GM19463 (cell line): ENCODE results near the gene NR4A3.

Source experiments
- ATAC-seq: cut with Tn5 transposase; IDR thresholded peaks from one replicate; pipeline ENCODE4 v1.9.1; 2021; ENCODE audit warnings: mild to moderate bottlenecking, moderate library complexity; ENCODE audit not compliant: unreplicated experiment

Gene NR4A3

DNA sequence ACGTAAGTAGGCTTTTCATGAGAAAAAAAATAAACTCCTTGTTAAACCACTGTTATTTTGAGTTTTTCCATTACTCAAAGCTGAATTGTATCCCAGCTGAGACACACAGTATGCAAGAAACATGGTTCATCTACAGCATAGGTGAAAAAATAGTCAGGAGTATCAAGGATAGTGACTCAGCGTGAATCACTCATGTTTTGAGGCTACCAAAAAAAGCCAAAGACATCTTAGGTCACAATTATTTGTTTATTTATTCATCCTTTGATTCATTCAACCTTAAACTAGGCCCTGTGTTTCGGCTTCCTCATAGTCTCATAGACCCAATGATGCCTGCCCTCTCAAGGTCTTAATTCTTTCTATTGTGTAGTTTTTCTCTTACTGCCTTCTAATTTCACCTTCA, 51.8 kb downstream of the NR4A3 start:
- no peak for ATAC-seq

DNA sequence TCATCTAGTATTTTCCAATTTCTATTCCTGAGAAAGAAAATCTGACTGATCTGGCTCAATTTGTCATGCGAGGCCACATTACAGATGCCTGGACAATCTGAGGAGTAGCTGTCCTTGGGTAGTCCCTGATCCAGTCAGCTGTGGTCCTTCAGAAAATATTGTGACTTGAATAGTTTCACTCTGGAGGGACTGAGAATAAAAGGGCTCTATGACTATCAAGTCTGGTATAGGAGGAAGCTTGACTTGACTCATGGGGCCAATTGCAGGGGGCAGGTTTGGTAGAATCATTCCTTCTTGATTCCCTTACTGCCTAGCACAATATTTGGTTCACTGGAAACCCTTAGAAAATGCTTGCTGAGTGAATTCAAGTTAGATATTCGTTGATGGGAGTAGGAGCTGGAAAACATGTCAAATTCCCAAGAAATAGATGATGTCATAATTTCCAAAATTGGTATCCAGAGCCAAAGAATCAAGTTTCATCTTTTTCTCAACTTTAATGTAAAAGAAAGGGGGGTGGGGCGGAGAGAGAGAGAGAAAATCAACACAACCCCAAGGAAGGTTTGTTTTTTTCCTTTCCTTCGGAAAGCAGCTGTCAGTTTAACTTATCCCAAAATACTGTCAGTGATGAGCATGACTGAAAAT, 52.4 kb downstream of the NR4A3 start:
- no peak for ATAC-seq

DNA sequence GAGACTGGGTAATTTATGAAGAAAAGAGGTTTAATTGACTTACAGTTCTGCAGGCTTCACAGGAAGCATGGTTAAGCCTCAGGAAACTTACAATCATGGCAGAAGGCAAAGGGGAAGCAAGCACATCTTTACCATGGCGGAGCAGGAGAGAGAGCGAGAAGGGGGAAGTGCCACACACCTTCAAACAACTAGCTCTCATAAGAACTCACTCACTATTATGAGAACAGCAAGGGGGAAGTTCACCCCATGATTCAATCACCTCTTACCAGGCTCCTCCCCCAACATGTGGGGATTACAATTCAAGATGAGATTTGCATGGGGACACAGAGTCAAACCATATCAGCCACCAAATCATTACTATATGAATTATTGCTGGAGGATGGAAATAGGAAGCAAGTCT, 54.5 kb downstream of the NR4A3 start:
- ATAC-seq, result no peak

DNA sequence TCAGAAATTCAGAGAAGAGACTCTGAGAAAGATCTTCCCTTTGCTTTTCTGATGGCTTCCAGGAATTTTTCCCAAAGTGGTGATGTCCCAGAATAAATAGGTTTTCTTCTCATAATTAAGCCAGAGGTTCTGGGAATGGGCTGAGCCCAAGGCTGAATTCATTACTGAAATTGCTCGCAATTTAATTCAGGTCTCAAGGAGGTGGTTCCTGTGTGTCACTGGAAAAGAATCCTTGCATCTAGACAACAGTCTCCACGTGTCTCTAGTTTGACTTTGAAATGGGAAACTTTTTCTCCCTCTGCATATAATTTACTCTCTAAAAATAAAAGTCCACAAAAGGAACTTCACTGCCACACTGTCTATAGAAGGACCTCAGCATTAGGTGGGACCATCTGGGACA, 57.0 kb downstream of the NR4A3 start:
- no peak for ATAC-seq

DNA sequence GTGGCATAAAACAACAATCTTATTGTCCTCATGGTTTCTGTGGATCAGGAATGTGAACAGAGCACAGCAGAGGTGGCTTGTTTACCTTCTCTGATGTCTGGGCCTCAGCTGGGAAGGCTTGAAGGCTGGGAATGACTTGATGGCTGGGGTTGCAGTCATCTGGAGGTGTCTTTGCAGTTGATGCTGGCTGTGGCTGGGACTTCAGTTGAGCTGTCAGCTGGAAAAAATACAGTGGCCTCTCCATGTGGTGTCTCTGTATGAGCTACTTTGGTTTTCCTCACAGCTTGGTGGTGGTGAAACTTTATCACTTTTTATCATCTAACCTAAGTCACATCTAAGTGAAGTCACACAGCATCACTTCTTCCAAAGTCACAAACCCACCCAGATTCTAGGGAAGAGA, 60.1 kb downstream of the NR4A3 start:
- no peak for ATAC-seq

DNA sequence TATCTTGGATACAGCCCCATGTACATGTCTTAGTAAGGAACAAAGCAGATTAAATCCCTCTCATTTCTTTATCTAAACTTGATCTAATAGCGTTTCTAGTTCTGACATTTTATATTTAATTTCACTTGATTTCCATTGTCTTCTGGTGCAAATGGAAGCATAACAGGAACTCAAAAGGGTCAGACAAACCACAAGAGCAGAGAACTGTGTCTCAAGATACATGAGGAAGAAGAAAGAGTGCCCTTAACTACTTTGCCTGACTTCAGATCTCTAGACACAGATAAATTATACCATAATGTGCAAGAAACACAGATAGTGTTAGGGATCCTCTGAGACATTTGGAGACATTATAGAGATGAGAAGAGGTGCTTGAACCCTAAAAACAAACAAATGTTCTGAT, 64.1 kb downstream of the NR4A3 start:
- no peak for ATAC-seq

DNA sequence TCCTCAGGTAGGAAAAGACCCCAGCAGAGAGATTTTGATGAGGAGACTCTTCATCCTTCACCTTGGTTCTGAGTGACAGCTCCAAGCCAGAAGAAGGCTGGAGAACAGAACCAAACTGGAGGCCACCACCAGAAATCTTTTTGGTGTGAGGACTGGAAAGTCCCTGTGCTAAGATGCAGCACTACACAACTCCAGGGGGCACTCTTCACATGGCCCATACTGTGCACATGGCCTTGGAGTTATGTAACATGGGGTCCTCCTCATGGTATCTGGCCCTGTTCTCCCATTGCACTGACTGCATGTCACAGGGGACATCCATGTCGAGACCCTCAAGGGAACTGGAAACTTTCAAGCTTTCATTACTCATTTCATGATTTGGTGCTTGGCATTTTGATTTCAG, 67.4 kb downstream of the NR4A3 start:
- no peak for ATAC-seq

DNA sequence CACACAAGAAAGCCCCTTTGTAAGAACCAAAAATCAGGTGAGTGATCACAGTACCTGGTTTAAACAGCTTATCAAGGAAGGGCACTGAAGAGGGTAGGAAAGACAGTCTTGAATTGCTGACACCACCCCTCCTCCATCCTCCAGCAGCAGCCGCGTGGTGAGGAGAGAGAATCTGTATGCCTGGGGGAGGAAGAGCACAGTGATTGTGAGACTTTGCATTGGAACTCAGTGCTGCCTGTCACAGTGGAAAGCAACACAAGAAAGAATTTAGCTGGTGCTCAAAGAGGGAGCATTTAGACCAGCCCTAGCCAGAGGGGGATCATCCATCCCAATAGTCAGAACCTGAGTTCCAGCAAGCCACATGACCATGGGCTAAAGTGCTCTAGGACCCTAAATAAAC, 73.1 kb downstream of the NR4A3 start:
- no peak for ATAC-seq

DNA sequence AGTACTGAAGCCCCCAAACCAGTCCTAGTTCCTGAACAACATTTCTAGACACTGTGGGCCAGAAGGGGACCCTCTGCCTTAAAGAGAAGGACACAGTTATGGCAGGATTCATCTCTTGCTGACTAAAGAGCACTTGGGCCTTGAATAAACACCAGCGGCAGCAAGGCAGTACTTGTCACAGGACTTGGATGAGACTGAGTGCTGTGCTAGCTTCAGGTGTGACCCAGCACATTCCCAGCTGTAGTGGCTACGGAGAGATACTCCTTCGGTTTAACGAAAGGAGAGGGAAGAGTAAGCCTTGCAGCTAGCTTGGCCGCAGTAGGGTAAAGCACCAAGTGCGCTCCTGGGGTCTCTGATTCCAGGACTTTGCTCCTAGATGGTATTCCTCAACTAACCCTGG, 73.8 kb downstream of the NR4A3 start:
- no peak for ATAC-seq

DNA sequence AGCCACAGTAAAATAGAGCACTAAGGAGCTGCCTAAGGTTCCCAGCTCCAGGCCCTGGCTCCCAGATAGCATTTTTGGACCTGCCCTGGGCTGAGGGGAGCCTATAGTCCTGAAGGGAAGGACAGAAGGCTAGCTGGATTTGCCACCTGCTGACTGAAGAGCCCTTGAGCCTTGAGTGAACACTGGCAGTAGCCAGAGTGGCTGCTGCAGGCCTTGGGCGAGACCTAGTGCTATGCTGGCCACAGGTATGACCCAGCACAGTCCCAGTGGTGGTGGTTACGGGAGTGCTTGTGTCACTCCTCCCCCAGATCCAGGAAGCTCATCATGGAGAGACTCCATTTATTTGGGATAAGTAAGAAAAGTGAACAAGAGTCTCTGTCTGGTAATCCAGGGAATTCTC, 74.4 kb downstream of the NR4A3 start:
- no peak for ATAC-seq

DNA sequence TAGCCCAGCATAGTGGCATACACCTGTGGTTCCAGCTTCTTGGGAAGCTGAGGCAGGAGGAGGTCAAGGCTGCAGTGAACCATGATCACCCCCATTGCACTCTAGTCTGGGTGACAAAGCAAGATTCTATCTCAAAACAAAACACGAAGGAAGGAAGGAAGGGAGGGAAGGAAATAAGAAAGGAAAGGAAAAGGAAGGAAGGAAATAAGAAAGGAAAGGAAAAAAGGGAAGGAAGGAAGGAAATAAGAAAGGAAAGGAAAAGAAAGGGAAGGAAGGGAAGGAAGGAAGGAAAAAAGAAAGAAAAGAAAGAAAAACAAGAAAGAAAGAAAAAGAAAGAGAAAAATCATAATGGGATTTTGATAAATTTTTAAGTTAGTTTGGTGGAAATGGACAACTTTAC, 81.7 kb downstream of the NR4A3 start:
- no peak for ATAC-seq

DNA sequence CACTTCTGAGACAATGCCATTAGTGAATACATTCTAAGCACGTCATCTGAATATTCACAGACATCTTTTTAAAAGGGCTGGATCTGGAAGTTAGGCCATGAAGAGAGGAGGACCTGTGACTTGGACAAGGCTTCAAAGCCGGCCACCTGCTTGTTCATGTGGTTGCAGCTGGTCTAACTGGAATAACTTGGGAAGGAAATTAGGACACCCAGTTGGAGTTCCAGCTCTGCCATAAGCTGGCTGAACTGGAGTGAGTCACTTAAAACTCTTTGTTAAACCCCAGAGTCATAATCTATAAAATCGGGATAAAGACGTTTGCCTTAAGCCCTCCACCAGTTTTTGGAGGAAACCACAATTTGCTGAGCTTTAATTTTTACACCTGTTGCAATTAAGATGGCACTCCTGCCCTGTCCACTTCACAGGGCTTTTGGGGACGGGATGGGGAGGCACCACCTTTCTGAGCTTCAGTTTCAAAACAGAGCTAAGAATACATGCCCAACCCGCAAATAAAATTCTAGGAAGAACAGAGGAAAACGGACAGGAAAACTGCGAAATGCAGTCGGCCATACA, 84.2 kb downstream of the NR4A3 start:
- ATAC-seq, result no peak

DNA sequence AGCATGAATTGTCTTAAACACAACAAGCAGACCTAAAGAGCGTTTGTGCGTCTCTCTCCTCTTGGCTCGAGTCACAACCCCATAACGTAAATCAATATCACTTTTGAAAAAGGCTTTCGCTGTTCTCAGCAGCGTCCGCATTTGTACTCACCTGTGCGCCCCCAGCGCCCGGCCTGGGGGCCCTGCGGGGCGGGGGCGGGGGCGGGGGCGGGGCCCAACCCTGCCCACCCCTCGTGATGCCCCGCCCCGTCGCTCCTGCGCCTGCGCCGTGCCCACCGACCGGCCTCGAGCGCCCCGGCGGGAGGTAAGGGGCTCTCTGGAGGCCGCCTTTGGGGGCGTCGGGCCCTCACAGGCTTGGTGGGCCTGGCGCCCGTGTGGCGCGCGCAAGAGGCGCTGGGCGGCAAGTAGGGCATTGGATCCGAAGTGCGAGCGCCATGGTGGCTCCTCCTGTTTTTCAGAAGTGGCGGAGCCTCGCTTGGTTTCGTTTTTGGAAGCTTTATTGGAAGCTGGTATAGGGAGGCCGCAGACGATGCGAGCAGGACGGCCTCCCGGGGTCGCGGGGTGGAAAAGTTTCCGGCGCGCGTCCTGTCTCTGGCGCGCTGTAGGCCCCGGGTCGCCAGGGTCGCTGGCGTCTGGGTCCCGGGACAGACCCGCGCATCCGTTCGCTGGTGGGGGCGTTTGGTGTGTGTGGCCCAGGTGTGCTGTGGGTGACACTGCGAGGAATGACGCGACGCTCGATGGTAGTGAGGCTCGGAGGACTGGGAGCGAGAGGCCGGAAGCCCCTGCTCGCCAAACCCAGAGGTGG, 84.9 kb downstream of the NR4A3 start, which contains the start of gene STX17:
Gene STX17, plus strand, starts transcription at position 252 of the 805 bp plus-strand sequence. CDS start 8,586 bp downstream, outside the sequence.
- ATAC-seq, result peak; percentile 82

DNA sequence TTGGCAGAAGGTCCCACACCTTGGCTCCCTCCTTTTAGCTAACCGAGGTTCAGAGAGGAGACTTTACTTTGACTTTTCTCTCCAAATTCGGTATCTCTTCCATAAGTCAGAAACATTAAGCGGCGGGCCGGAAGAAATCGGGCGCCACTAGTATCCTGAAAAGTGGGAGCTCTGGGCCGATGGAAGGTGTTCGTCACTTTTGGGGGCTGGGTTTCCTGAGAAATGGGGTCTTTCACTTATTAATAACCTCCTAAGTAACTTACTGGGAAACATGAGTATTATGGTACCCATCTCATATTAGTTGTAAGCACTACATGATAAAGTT, 85.5 kb downstream of the NR4A3 start:
- no peak for ATAC-seq

DNA sequence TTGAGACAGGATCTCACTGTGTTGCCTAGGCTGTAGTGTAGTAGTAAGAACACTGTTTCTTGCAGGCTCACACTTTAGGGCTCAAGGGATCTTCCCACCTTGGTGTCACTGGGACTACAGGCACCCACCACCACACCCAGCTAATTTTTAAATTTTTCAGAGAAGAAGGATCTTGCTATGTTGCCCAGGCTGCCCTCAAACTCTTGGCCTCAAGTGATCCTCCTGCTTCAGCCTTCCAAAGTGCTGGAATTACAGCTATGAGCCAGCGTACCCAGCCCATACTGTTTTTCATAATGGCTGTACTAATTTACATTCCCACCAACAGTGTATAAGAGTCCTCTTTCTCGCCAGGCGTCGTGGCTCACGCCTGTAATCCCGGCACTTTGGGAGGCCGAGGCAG, 89.9 kb downstream of the NR4A3 start:
- ATAC-seq, result no peak
